Subcutaneous adipose tissue (tissue), 4 donors: ENCODE measurements around the gene ANKS1B. TPM values are rescaled to one million over a fixed set of nuclear protein-coding genes. Genes with fewer than 3 reads are reported as not detected.

ENCODE experiments used
- CTCF ChIP-seq: fragments of 450-650 bp; IDR thresholded peaks from one replicate; pipeline ENCODE4 v1.5.1; 2016; ENCODE audit warnings: low read depth, mild to moderate bottlenecking, control low read depth, antibody characterized with exemption, moderate library complexity
- small RNA-seq: library from RNA; depleted of rRNA; stranded (forward); fragments of <200 nt; gene quantifications from one replicate; pipeline ENCODE3, GENCODE V24; 2016
- total RNA-seq, 4 donors: library from RNA; depleted of rRNA; stranded (reverse); fragments of >200 nt; gene quantifications; one replicate each; pipeline ENCODE4 v1.1.0, GENCODE V29; 2016

ANKS1B gene
- total RNA-seq, 4 donors from 2014 or later = 4.5 to 15.4 (median 10.1) TPM

- no peak for TF ChIP-seq CTCF
Measured at GRCh38 chr12:98698603-98699463, 1285.9 kb downstream of the ANKS1B start.

- no peak for TF ChIP-seq CTCF
Measured at GRCh38 chr12:98697209-98697608, 1287.5 kb downstream of the ANKS1B start.

GRCh38 chr12:98696036-98696646 lies 1288.6 kb downstream of the ANKS1B start:
- no peak for TF ChIP-seq CTCF

- no peak for TF ChIP-seq CTCF
Measured at GRCh38 chr12:98691351-98691750, 1293.4 kb downstream of the ANKS1B start.

- TF ChIP-seq CTCF = no peak
Measured at GRCh38 chr12:98686603-98687002, 1298.1 kb downstream of the ANKS1B start.

Small RNA genes within 50 kb of the gene (small RNA-seq; reads per million reads assigned to genes)
- not detected for gene RNA5SP366

Other genes starting within 250 kb of the ANKS1B start
- 10 to 100 TPM; 20.2 to 51.5 (median 46.2) TPM for gene BLTP3B, start 157.9 kb upstream of the ANKS1B start, total RNA-seq
- gene ACTR6, start 215.9 kb upstream of the ANKS1B start, total RNA-seq = 10 to 100 TPM; 14.3 to 43.4 (median 19.9) TPM